HepG2 (cell line): ENCODE measurements around the gene PRKRIP1. TPM values are rescaled to one million over a fixed set of nuclear protein-coding genes. Genes with fewer than 3 reads are reported as not detected.

Source experiments
- ATAC-seq: fragments of 200-7000 bp; cut with Tn5 transposase; 3 replicates; pipeline ENCODE4 v1.9.1; 2020; ENCODE audit warnings: mild to moderate bottlenecking, moderate library complexity
- BruUV-seq: library from RNA; stranded (reverse); fragments of 400-500 nt; replicated peaks from 2 replicates; lab custom pipeline; 2021; lab: Mats Ljungman, UMichigan
- CTCF ChIA-PET: fragments of 300-600 bp; formaldehyde crosslinking; extraction: SDS; loops from one replicate; lab custom pipeline; 2021; ENCODE audit warnings: low total read pairs, inconsistent platforms, low intra/inter-chr PET ratio; lab: Yijun Ruan, JAX
- POLR2A ChIA-PET: fragments of 350-600 bp; sonication (Branson Sonifier 250); formaldehyde crosslinking; loops from one replicate; lab custom pipeline; 2020; ENCODE audit warnings: antibody characterized with exemption, inconsistent platforms; lab: Yijun Ruan, JAX
- DNase-seq: peaks from one replicate; pipeline ENCODE4 v3.0.0-alpha.2; 2015; ENCODE audit warnings: low spot score
- FAIRE-seq: peaks from 3 replicates; lab custom pipeline; 2011; peaks lifted over from hg19 to GRCh38; lab: Jason Lieb, UNC
- H2AFZ ChIP-seq: one replicate; pipeline ENCODE4 v1.6.1; 2011; ENCODE audit warnings: low read length, inconsistent platforms
- H3K27ac ChIP-seq: fragments of 300-600 bp; 3 replicates; pipeline ENCODE4 v1.8.0; 2011; ENCODE audit warnings: mixed run types, mild to moderate bottlenecking, mixed read lengths, low read length, inconsistent platforms; ENCODE audit not compliant: insufficient read depth; ENCODE audit errors: extremely low read length
- H3K27me3 ChIP-seq, 2 experiments: fragments of 200-600 bp in 1 of 2; 2 replicates in 1 of 2; 3 replicates in 1 of 2; pipeline versions ENCODE4 v1.6.0 to v1.8.0; 2011; ENCODE audit warnings: low read length in 2 of 2, mild to moderate bottlenecking in 2 of 2, moderate library complexity in 2 of 2, inconsistent platforms in 1 of 2; ENCODE audit not compliant: insufficient read depth in 2 of 2, control insufficient read depth in 1 of 2
- H3K36me3 ChIP-seq, 2 experiments: fragments of 200-600 bp in 1 of 2; replicated peaks in 1 of 2; 2 replicates in 1 of 2; 3 replicates in 1 of 2; pipeline versions ENCODE4 v1.5.1 to v1.8.0; 2011; ENCODE audit warnings: low read length in 2 of 2, inconsistent platforms in 1 of 2; ENCODE audit not compliant: insufficient read depth in 2 of 2, control insufficient read depth in 1 of 2
- H3K4me1 ChIP-seq: 2 replicates; pipeline ENCODE4 v1.5.1; 2012; ENCODE audit warnings: low read length, inconsistent platforms; ENCODE audit not compliant: insufficient read depth
- H3K4me2 ChIP-seq: 2 replicates; pipeline ENCODE4 v1.6.0; 2011; ENCODE audit warnings: low read depth, low read length, inconsistent platforms
- H3K4me3 ChIP-seq, 3 experiments: fragments of 200-600 bp in 1 of 3; sonication (generic), shearing (Covaris generic) in 1 of 3; replicated peaks in 1 of 3; 2 replicates each; pipeline ENCODE4 v1.5.1; 2011 to 2016; ENCODE audit warnings: low read length in 3 of 3, inconsistent platforms in 2 of 3, low read depth in 2 of 3, mild to moderate bottlenecking in 2 of 3, control low read depth in 1 of 3, mixed read lengths in 1 of 3; ENCODE audit not compliant: insufficient read depth in 1 of 3
- H3K79me2 ChIP-seq: one replicate; pipeline ENCODE4 v1.6.1; 2011; ENCODE audit warnings: low read length, inconsistent platforms; ENCODE audit not compliant: insufficient read depth
- H3K9ac ChIP-seq: 2 replicates; pipeline ENCODE4 v1.6.0; 2011; ENCODE audit warnings: mild to moderate bottlenecking, low read depth, low read length, inconsistent platforms; ENCODE audit not compliant: insufficient read depth
- H3K9me3 ChIP-seq: 2 replicates; pipeline ENCODE4 v1.5.1; 2012; ENCODE audit warnings: mild to moderate bottlenecking, low read length
- H4K20me1 ChIP-seq: 2 replicates; pipeline ENCODE4 v1.6.0; 2011; ENCODE audit warnings: inconsistent platforms, mild to moderate bottlenecking, low read length, moderate library complexity; ENCODE audit not compliant: insufficient read depth
- FOXC1 ChIP-seq: sonication (generic); formaldehyde crosslinking; IDR thresholded peaks from 2 replicates; pipeline ENCODE4 v1.8.0; 2022; ENCODE audit warnings: mild to moderate bottlenecking, missing genetic modification reagents, borderline replicate concordance
- FOXO1 ChIP-seq: sonication (generic); formaldehyde crosslinking; IDR thresholded peaks from 2 replicates; pipeline ENCODE4 v1.4.0; 2020; ENCODE audit warnings: missing genetic modification reagents
- PPARG ChIP-seq: conservative IDR thresholded peaks from 2 replicates; pipeline ENCODE4 v1.6.1; 2016; ENCODE audit warnings: missing biosample characterization, missing genetic modification reagents
- ZNF121 ChIP-seq: sonication (generic); formaldehyde crosslinking; IDR thresholded peaks from 2 replicates; pipeline ENCODE4 v1.5.0; 2020; ENCODE audit warnings: mild to moderate bottlenecking, missing genetic modification reagents
- ZNF124 ChIP-seq: sonication (generic); formaldehyde crosslinking; IDR thresholded peaks from 2 replicates; pipeline ENCODE4 v1.4.0; 2020; ENCODE audit warnings: missing genetic modification reagents
- ZNF432 ChIP-seq: sonication (generic); formaldehyde crosslinking; IDR thresholded peaks from 2 replicates; pipeline ENCODE4 v1.5.0; 2020; ENCODE audit warnings: missing genetic modification reagents, mild to moderate bottlenecking, borderline replicate concordance
- WGBS: methylation state at CpG from one replicate; pipeline ENCODE4 v1.1.6; 2017; ENCODE audit warnings: low lambda C conversion rate; 5-methylcytosine and 5-hydroxymethylcytosine counted together
- in situ Hi-C: cut with HindIII; loops from 2 replicates; pipeline ENCODE4 v1.10.0; 2017; ENCODE audit warnings: low pct_unique_long_range_greater_than_20kb; ENCODE audit not compliant: extremely low pct_ligation_motif_present
- intact Hi-C: fragments of 100-400 bp; cut with micrococcal nuclease; formaldehyde crosslinking; loops from one replicate; pipeline ENCODE4 v1.10.0; 2022; ENCODE audit not compliant: unreplicated experiment
- polyA plus RNA-seq, 8 experiments: library from polyadenylated mRNA; depleted of rRNA in 3 of 8; stranded (reverse) in 7 of 8; unstranded in 1 of 8; fragments of >200 nt; fragmentation: Illumina TruSeq in 4 of 8; extraction: Trizol in 4 of 8; gene quantifications; 2 replicates each; pipeline versions ENCODE4 v1.2.1 to v1.2.3, GENCODE V29; 2011 to 2016; ENCODE audit warnings: low read depth in 4 of 8, missing spikeins in 1 of 8, mixed read lengths in 1 of 8; ENCODE audit not compliant: insufficient read depth in 1 of 8
- total RNA-seq, 5 experiments: library from RNA; depleted of rRNA; stranded (reverse); fragments of >200 nt; fragmentation: Illumina TruSeq; extraction: Trizol; gene quantifications; 2 replicates each; pipeline ENCODE4 v1.2.3, GENCODE V29; 2016; ENCODE audit warnings: low read depth in 1 of 5
- TF ChIP-seq, protein P1 (sequence below): sonication (generic); formaldehyde crosslinking; IDR thresholded peaks from 2 replicates; pipeline ENCODE4 v1.4.0; 2020; ENCODE audit warnings: missing genetic modification reagents, low read depth, mild to moderate bottlenecking, borderline replicate concordance

Gene PRKRIP1
- total and polyA plus RNA-seq, 2 of the 13 experiments (the other 11 are each of a cell fraction or from before 2014, with no cell fraction given) = 13.2 to 16.8 TPM

DNA sequence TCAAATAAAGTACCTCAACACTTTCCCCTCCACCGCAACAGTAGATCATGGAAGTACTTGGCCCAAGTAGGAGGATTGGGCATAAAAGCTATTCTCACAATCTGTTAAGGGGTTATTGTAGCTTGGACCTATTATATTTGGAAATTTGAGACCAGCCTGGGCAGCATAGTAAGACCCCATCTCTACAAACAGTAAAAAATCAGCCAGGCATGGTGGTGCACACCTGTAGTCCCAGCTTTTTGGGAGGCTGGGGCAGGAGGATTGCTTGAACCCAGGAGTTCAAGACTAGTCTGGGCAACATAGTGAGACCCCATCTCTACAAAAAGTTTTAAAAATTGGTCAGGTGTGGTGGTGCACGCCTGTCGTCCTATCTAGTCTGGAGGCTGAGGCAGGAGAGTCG lies 13.2 kb downstream of the PRKRIP1 start:
- intact Hi-C loops (no loop called here), in situ Hi-C loops (no loop called here)
- H3K4me2 ChIP-seq = no peak overlapping the region
- no peak overlapping the region for H3K4me3 ChIP-seq
- POLR2A ChIA-PET = no interaction called here
- ATAC-seq = no peak
- no peaks in the 10 kb centered on the region for H3K9me3 ChIP-seq
- TF ChIP-seq ZNF121 (CRISPR knock-in tag) (0 out of 2 replicates have a peak, but pooled peaks have one; percentile 22), FOXC1 (CRISPR knock-in tag) (no peak), FOXO1 (CRISPR knock-in tag) (no peak), PPARG (CRISPR knock-in tag) (no peak), ZNF124 (CRISPR knock-in tag) (no peak)
- H3K4me1 ChIP-seq = peaks cover 2% of the 10 kb centered on the region; the same call in 1 of the 2 replicates
- H3K9ac ChIP-seq = no peak overlapping the region
- H3K27me3 ChIP-seq = no peaks in the 10 kb centered on the region
- FAIRE-seq = no peak
- CTCF ChIA-PET = no interaction called here
- 98% methylated on average over 4 of the region's 4 CpGs for WGBS
- H3K79me2 ChIP-seq = no peaks in the 10 kb centered on the region
- H3K27ac ChIP-seq = no peak overlapping the region
- DNase-seq = no peak
- H4K20me1 ChIP-seq = peaks cover 16% of the 10 kb centered on the region; the same call in 1 of the 2 replicates
- H3K36me3 ChIP-seq = peaks cover 31 to 83% of the 10 kb centered on the region in 2 experiments
- no peak overlapping the region for H2AFZ ChIP-seq
- no TSS peak for BruUV-seq

DNA sequence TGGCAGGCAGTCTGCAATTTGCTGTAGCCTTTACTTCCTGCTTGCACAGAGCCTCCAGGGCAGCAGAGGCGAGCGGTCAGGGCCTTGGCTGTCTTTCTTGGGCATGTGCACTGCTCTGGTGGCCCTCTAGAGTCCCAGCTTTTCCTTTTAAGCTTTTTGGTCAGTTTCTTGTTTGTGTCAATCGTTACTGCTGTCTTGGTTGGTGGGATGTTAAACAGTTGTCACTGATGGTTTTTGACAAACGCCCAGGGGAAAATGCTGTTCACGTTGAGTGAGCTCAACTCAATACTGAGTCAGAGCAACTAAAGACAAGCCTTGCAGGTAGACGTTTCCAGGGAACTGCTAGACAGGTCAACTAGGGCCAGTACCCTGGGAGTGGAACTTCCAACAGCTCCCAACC lies 14.0 kb downstream of the PRKRIP1 start:
- no peak for ATAC-seq
- H2AFZ ChIP-seq = no peak overlapping the region
- H3K9me3 ChIP-seq = no peaks in the 10 kb centered on the region
- in situ Hi-C loops (no loop called here), intact Hi-C loops (no loop called here)
- H3K4me2 ChIP-seq = no peak overlapping the region
- H3K27ac ChIP-seq = no peak overlapping the region
- H3K4me3 ChIP-seq = no peak overlapping the region
- CTCF ChIA-PET = no interaction called here
- no peaks in the 10 kb centered on the region for H3K4me1 ChIP-seq
- BruUV-seq = no TSS peak
- 79% methylated on average over 6 of the region's 6 CpGs for WGBS
- H4K20me1 ChIP-seq = peaks cover 16% of the 10 kb centered on the region; the same call in 1 of the 2 replicates
- peaks cover 30 to 87% of the 10 kb centered on the region in 2 experiments for H3K36me3 ChIP-seq
- no peaks in the 10 kb centered on the region for H3K27me3 ChIP-seq
- H3K9ac ChIP-seq = no peak overlapping the region
- TF ChIP-seq ZNF432 (CRISPR knock-in tag) = peak; percentile 84
- TF ChIP-seq, protein P1, sequence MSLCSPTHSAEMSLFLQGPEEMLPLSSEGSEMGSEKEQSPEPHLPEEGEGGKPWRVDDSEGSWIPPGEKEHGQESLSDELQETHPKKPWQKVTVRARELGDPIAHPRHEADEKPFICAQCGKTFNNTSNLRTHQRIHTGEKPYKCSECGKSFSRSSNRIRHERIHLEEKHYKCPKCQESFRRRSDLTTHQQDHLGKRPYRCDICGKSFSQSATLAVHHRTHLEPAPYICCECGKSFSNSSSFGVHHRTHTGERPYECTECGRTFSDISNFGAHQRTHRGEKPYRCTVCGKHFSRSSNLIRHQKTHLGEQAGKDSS (CRISPR knock-in tag) = no peak
- TF ChIP-seq, all 625 proteins: peak for 1
- DNase-seq = no peak
- no peaks in the 10 kb centered on the region for H3K79me2 ChIP-seq
- POLR2A ChIA-PET = no interaction called here
- FAIRE-seq = no peak
